Measurements from ENCODE around the gene PBXIP1. TPM values are rescaled to one million over a fixed set of nuclear protein-coding genes. Genes with fewer than 3 reads are reported as not detected.

PBXIP1 gene
- total and polyA plus RNA-seq, 2 of the 13 experiments (the other 11 are each of a cell fraction or from before 2014, with no cell fraction given), result 16.3 to 31.9 TPM

GRCh38 chr1:154974808-154975408 is 19.0 kb upstream of the PBXIP1 start (continued):
- TF ChIP-seq DZIP1 (CRISPR knock-in tag; IDR thresholded peaks at IDR 0.05) (no peak), FOXA3 (CRISPR knock-in tag; IDR thresholded peaks at IDR 0.05) (peak; percentile 29), MIXL1 (CRISPR knock-in tag; IDR thresholded peaks at IDR 0.05) (peak; percentile 57; the same call in 1 of the 2 replicates), TAF1 (CRISPR knock-in tag; IDR thresholded peaks at IDR 0.05) (peak; percentile 65; the same call in 1 of the 2 replicates), HIVEP1 (CRISPR knock-in tag; IDR thresholded peaks at IDR 0.05) (0 out of 2 replicates have a peak, but pooled peaks have one; percentile 32), TOE1 (CRISPR knock-in tag; IDR thresholded peaks at IDR 0.05) (peak; percentile 42; the same call in 1 of the 2 replicates), AGO2 (optimal IDR thresholded peaks at IDR 0.05; ENCODE audit: low read depth, low read length) (peak; percentile 19), KAT7 (CRISPR knock-in tag; IDR thresholded peaks at IDR 0.05; ENCODE audit: borderline replicate concordance) (0 out of 2 replicates have a peak, but pooled peaks have one; percentile 23), PITX1 (CRISPR knock-in tag; IDR thresholded peaks at IDR 0.05) (peak; percentile 44), ARID5B (CRISPR knock-in tag; IDR thresholded peaks at IDR 0.05) (peak; percentile 35), MNT (IDR thresholded peaks at IDR 0.05) (peak; percentile 50), TBP (CRISPR knock-in tag; IDR thresholded peaks at IDR 0.05) (no peak), BCL6 (CRISPR knock-in tag; IDR thresholded peaks at IDR 0.05) (0 out of 2 replicates have a peak, but pooled peaks have one; percentile 29), GZF1 (CRISPR knock-in tag; IDR thresholded peaks at IDR 0.05) (0 out of 2 replicates have a peak, but pooled peaks have one; percentile 50), JUNB (CRISPR knock-in tag; IDR thresholded peaks at IDR 0.05; ENCODE audit: borderline replicate concordance) (no peak), ZNF562 (CRISPR knock-in tag; IDR thresholded peaks at IDR 0.05; ENCODE audit: borderline replicate concordance) (no peak), ETV6 (CRISPR knock-in tag; conservative IDR thresholded peaks at IDR 0.05) (no peak), SATB2 (CRISPR knock-in tag; IDR thresholded peaks at IDR 0.05) (0 out of 2 replicates have a peak, but pooled peaks have one; percentile 34), ZNF263 (CRISPR knock-in tag; IDR thresholded peaks at IDR 0.05) (no peak), ZC3H4 (CRISPR knock-in tag; IDR thresholded peaks at IDR 0.05; ENCODE audit: borderline replicate concordance) (no peak), SAP130 (CRISPR knock-in tag; IDR thresholded peaks at IDR 0.05; ENCODE audit: low read depth) (peak; percentile 53), ZNF343 (CRISPR knock-in tag; IDR thresholded peaks at IDR 0.05) (0 out of 2 replicates have a peak, but pooled peaks have one; percentile 13), GLI4 (CRISPR knock-in tag; IDR thresholded peaks at IDR 0.05; ENCODE audit: borderline replicate concordance) (no peak)
